PC-3 (cell line): ENCODE results near the gene ARL6IP4.

Experiments
- EZH2 ChIP-seq: fragments of 300-600 bp; sonication (generic); IDR thresholded peaks from one replicate; pipeline ENCODE4 v1.6.1; 2017; ENCODE audit warnings: antibody characterized with exemption, mild to moderate bottlenecking, low read length; ENCODE audit not compliant: unreplicated experiment
- TF ChIP-seq, protein P1 (sequence below): fragments of 300-600 bp; sonication (generic); conservative IDR thresholded peaks from 2 replicates; pipeline ENCODE4 v1.5.1; 2017; ENCODE audit warnings: antibody characterized with exemption, low read depth, mild to moderate bottlenecking, low read length

DNA sequence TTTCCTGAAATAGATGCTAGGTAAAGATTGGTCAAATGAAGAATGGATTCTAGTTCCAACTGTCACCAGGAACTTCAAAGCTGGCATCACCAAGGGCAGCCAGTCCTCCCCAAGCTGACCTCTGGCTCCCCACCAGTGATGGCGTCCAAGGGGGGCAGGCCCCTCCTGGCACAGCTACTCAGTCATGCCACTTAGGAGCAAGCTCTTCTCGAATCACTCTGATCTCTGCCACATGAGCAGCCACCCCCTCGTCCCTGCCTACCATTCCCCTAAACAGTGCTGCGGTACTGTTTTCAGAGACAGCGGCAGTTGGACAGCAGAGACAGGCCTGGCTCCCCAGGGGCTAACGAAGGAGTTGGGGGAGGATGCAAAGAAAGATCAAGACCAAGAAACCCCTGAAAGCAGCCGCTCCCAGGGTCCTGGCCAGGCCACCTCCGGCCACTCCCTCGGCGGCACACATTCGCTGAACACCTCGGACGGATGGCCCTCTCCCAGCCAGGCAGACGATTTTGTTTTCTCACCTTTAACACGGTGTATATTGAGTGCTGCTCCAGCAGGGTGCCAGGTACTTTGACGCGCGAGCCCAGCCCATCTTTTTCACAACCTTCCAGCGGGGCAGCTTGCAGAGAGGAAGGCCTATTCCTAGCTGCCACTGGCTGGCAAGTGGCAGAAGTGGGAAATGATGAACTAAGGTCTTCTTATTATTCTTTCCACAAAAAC lies 47.4 kb downstream of the ARL6IP4 start:
- TF ChIP-seq, protein P1, sequence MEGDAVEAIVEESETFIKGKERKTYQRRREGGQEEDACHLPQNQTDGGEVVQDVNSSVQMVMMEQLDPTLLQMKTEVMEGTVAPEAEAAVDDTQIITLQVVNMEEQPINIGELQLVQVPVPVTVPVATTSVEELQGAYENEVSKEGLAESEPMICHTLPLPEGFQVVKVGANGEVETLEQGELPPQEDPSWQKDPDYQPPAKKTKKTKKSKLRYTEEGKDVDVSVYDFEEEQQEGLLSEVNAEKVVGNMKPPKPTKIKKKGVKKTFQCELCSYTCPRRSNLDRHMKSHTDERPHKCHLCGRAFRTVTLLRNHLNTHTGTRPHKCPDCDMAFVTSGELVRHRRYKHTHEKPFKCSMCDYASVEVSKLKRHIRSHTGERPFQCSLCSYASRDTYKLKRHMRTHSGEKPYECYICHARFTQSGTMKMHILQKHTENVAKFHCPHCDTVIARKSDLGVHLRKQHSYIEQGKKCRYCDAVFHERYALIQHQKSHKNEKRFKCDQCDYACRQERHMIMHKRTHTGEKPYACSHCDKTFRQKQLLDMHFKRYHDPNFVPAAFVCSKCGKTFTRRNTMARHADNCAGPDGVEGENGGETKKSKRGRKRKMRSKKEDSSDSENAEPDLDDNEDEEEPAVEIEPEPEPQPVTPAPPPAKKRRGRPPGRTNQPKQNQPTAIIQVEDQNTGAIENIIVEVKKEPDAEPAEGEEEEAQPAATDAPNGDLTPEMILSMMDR: no peak
- no peak for TF ChIP-seq EZH2
